CD4-positive, alpha-beta memory T cell (primary cell): ENCODE results near the gene EEF1A1. TPM values are rescaled to one million over a fixed set of nuclear protein-coding genes. Genes with fewer than 3 reads are reported as not detected.
"Not testable (repeated sequence)": the region's sequence is repeated elsewhere in the genome, so short reads cannot be mapped to it uniquely, and the experiment has no call there.

ENCODE experiments used
- CTCF ChIA-PET: fragments of 350-600 bp; sonication (Branson Sonifier 250); formaldehyde crosslinking; loops from one replicate; lab custom pipeline; 2021; ENCODE audit warnings: inconsistent platforms; ENCODE audit not compliant: partially characterized antibody; lab: Charles Lee
- POLR2A ChIA-PET: fragments of 350-600 bp; sonication (Branson Sonifier 250); formaldehyde crosslinking; loops from one replicate; lab custom pipeline; 2021; ENCODE audit not compliant: partially characterized antibody; lab: Charles Lee
- DNase-seq, 5 donors: peaks; one replicate each; pipeline versions ENCODE4 v3.0.0 to v3.0.0-alpha.2; 2020 to 2022; ENCODE audit warnings: mixed read lengths in 1 of 5
- H3K27ac ChIP-seq: one replicate; pipeline ENCODE4 v1.7.0; 2013; ENCODE audit warnings: low read depth, low read length
- H3K27me3 ChIP-seq: 2 replicates; pipeline ENCODE4 v1.7.0; 2013; ENCODE audit warnings: mild to moderate bottlenecking, low read length, moderate library complexity; ENCODE audit not compliant: insufficient read depth
- H3K36me3 ChIP-seq: 2 replicates; pipeline ENCODE4 v1.7.0; 2013; ENCODE audit warnings: mild to moderate bottlenecking, low read length, moderate library complexity; ENCODE audit not compliant: insufficient read depth
- H3K4me1 ChIP-seq: 2 replicates; pipeline ENCODE4 v1.7.0; 2013; ENCODE audit warnings: mild to moderate bottlenecking, low read length, moderate library complexity; ENCODE audit not compliant: insufficient read depth
- H3K4me3 ChIP-seq, 2 donors: one replicate each; pipeline ENCODE4 v1.7.0; 2013; ENCODE audit warnings: low read length in 2 of 2, mild to moderate bottlenecking in 1 of 2
- H3K9me3 ChIP-seq, 2 donors: one replicate each; pipeline ENCODE4 v1.7.0; 2013; ENCODE audit warnings: low read length in 2 of 2, control low read depth in 1 of 2; ENCODE audit not compliant: control insufficient read depth in 1 of 2
- H3K27ac Mint-ChIP-seq, 7 donors: one replicate each; pipeline ENCODE4 v1.8.0; 2020 to 2021; ENCODE audit warnings: mixed read lengths in 7 of 7, mild to moderate bottlenecking in 6 of 7, inconsistent platforms in 3 of 7, moderate library complexity in 3 of 7
- H3K27me3 Mint-ChIP-seq, 2 donors: one replicate each; pipeline ENCODE4 v1.8.0; 2020 to 2021; ENCODE audit warnings: mixed read lengths in 2 of 2
- H3K36me3 Mint-ChIP-seq, 2 donors: one replicate each; pipeline ENCODE4 v1.8.0; 2020 to 2021; ENCODE audit warnings: mixed read lengths in 2 of 2, inconsistent platforms in 1 of 2, mild to moderate bottlenecking in 1 of 2
- H3K4me1 Mint-ChIP-seq, 4 donors: one replicate each; pipeline ENCODE4 v1.8.0; 2020 to 2021; ENCODE audit warnings: mixed read lengths in 4 of 4, mild to moderate bottlenecking in 1 of 4
- H3K4me3 Mint-ChIP-seq, 8 donors: one replicate each; pipeline ENCODE4 v1.8.0; 2020 to 2021; ENCODE audit warnings: mixed read lengths in 8 of 8, mild to moderate bottlenecking in 7 of 8, moderate library complexity in 6 of 8, inconsistent platforms in 3 of 8
- H3K9me3 Mint-ChIP-seq, 8 donors: one replicate each; pipeline ENCODE4 v1.8.0; 2020 to 2021; ENCODE audit warnings: mixed read lengths in 8 of 8, mild to moderate bottlenecking in 5 of 8, inconsistent platforms in 3 of 8, moderate library complexity in 1 of 8
- intact Hi-C: fragments of 100-400 bp; cut with micrococcal nuclease; formaldehyde crosslinking; loops from one replicate; pipeline ENCODE4 v1.15.1; 2023
- polyA plus RNA-seq, 2 donors: library from polyadenylated mRNA; unstranded; fragments of 300-500 nt; fragmentation: Illumina TruSeq; gene quantifications; one replicate each; pipeline ENCODE4 v1.2.3, GENCODE V29; 2021
- total RNA-seq, 2 experiments: library from RNA; stranded (reverse); gene quantifications; one replicate each; pipeline ENCODE4 v1.2.3, GENCODE V29; 2021

Gene EEF1A1
- total and polyA plus RNA-seq, 4 experiments from 2014 or later, result 10,358 to 16,691 (median 13,908) TPM

GRCh38 chr6:73551115-73551514 is 30.3 kb upstream of the EEF1A1 start:
- H3K9me3 ChIP-seq, H3K4me1 ChIP-seq, H3K36me3 ChIP-seq, intact Hi-C loops, H3K4me3 Mint-ChIP-seq, H3K4me1 Mint-ChIP-seq, H3K27me3 ChIP-seq, H3K9me3 Mint-ChIP-seq, H3K27me3 Mint-ChIP-seq, H3K36me3 Mint-ChIP-seq, POLR2A ChIA-PET, H3K27ac ChIP-seq, DNase-seq, H3K4me3 ChIP-seq, CTCF ChIA-PET: not testable (repeated sequence)
- peak overlapping the region in 1 of 7 donors; percentile 53 for H3K27ac Mint-ChIP-seq

DNA sequence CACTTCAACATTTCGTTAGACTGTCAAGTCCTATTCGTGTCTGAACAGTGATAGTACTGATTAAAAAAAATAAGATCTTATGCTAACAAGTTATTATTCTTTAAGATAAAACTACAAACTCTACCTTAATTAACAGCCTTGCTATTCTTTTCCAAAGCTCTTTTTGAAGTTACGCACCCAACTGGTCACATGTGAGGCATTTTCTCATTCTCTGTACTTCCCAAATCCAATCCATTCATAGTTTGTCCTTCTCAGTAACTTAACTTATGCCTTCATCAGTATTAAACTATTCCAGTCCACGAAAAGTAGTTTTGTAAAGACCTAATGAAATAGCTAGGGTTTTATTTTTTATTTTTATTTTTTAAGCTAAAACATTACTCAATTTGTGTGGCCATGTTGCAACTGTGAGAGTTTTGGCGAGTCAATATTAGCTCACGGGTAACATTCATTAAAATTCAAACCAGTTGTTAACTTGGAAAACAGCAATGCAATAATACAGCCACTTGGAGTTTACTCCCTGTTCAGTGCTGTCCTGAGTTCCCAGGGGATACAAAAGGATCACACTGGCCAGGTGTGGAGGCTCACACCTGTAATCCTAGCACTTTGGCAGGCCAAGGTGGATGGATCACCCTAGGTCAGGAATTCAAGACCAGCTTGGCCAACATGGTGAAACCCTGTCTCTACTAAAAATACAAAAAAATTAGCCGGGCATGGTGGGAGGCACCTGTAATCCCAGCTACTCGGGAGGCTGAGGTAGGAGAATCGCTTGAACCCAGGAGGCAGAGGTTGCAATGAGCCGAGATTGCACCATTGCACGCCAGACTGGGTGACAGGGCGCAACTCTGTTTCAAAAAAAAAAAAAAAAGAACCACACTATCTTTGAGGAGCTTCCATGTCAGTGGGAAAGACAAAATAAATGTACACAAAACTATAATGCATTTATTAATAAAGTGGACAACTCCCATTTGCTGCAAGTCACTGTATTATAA is 27.9 kb upstream of the EEF1A1 start:
- H3K4me1 Mint-ChIP-seq, result no peaks in the 10 kb centered on the region
- no peak overlapping the region for H3K27ac Mint-ChIP-seq
- no peaks in the 10 kb centered on the region for H3K27me3 Mint-ChIP-seq
- H3K36me3 Mint-ChIP-seq, result no peaks in the 10 kb centered on the region
- CTCF ChIA-PET, result interaction anchor here (0.7 to 1.7 kb wide), 8 partner anchors 9 to 104 kb away, joined by 3 to 6 read pairs (median 4); no protein-coding TSS in a partner anchor
- peaks cover 0 to 2% (median 0%) of the 10 kb centered on the region in 8 donors for H3K9me3 Mint-ChIP-seq
- no peaks in the 10 kb centered on the region for H3K4me1 ChIP-seq
- DNase-seq, result no peak
- no peaks in the 10 kb centered on the region for H3K36me3 ChIP-seq
- no peak overlapping the region for H3K4me3 ChIP-seq
- POLR2A ChIA-PET, result interaction anchor here (0.6 to 1.6 kb wide), 2 partner anchors 27 to 157 kb away, joined by 3 to 7 read pairs; partner anchors contain the start of gene EEF1A1
- no peaks in the 10 kb centered on the region for H3K9me3 ChIP-seq
- H3K27ac ChIP-seq, result no peak overlapping the region
- H3K4me3 Mint-ChIP-seq, result no peak overlapping the region
- intact Hi-C loops, result no loop called here
- no peaks in the 10 kb centered on the region for H3K27me3 ChIP-seq

DNA sequence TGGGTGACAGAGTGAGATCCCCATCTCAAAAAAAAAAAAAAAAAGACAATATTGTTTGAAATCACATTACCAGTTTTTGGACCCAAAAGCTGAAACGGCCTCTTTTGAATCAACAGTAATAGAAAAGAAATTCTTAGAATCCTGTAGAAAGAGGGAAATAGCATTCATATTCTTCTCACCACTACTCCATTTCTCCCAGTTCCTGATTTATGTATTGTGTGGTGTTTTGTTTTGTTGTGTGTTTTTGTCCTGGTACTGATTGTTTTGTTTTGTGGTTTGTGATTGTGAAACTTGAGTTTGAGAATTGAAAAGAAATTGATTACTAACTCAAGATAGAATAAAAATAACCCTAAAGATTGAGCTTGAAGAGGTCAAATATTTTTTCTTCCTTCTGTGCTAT is 26.2 kb upstream of the EEF1A1 start:
- H3K4me3 Mint-ChIP-seq, result no peak overlapping the region
- intact Hi-C loops, result no loop called here
- ChIA-PET POLR2A (no interaction called here), CTCF (interaction anchor here (0.9 kb wide), 1 partner anchor 64 kb away, joined by 3 read pairs; no protein-coding TSS in a partner anchor)
- H3K4me1 ChIP-seq, result no peaks in the 10 kb centered on the region
- no peak overlapping the region for H3K4me3 ChIP-seq
- peak overlapping the region in 1 of 7 donors; percentile 11 for H3K27ac Mint-ChIP-seq
- H3K4me1 Mint-ChIP-seq, result no peaks in the 10 kb centered on the region
- H3K27me3 Mint-ChIP-seq, result no peaks in the 10 kb centered on the region
- H3K27me3 ChIP-seq, result no peaks in the 10 kb centered on the region
- peaks cover 0 to 2% (median 0%) of the 10 kb centered on the region in 8 donors for H3K9me3 Mint-ChIP-seq
- H3K9me3 ChIP-seq, result no peaks in the 10 kb centered on the region
- H3K36me3 ChIP-seq, result no peaks in the 10 kb centered on the region
- no peak overlapping the region for H3K27ac ChIP-seq
- no peaks in the 10 kb centered on the region for H3K36me3 Mint-ChIP-seq
- DNase-seq, result no peak

DNA sequence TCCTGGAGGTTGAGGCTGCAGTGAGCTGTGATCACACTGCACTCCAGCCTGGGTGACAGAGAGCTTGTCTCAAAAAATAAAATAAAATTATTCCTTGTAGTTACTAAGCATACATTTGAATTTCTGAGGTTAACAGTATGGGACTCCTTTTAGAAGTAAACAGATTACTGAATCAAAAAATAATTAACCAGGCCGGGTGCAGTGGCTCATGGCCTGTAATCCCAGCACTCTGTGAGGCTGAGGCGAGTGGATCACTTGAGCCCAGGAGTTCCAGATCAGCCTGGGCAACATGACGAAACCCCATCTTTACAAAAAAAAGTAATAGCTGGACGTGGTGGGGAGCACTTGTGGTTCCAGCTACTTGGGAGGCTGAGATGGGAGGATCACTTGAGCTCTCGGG is 22.1 kb upstream of the EEF1A1 start:
- CTCF ChIA-PET, result interaction anchor here (1.1 kb wide), 2 partner anchors 10 to 68 kb away, joined by 3 to 4 read pairs; no protein-coding TSS in a partner anchor
- intact Hi-C loops, result no loop called here
- Histone ChIP-seq H3K4me3 (no peak overlapping the region), H3K36me3 (no peaks in the 10 kb centered on the region), H3K4me1 (no peaks in the 10 kb centered on the region), H3K27ac (no peak overlapping the region), H3K27me3 (no peaks in the 10 kb centered on the region), H3K9me3 (no peaks in the 10 kb centered on the region)
- POLR2A ChIA-PET, result interaction anchor here (1.0 to 1.2 kb wide), 2 partner anchors 17 to 31 kb away, joined by 3 read pairs; no protein-coding TSS in a partner anchor
- H3K4me1 Mint-ChIP-seq, result no peaks in the 10 kb centered on the region
- DNase-seq, result no peak
- no peak overlapping the region for H3K4me3 Mint-ChIP-seq
- H3K9me3 Mint-ChIP-seq, result peaks cover 0 to 2% (median 0%) of the 10 kb centered on the region in 8 donors
- H3K36me3 Mint-ChIP-seq, result no peaks in the 10 kb centered on the region
- H3K27me3 Mint-ChIP-seq, result no peaks in the 10 kb centered on the region
- H3K27ac Mint-ChIP-seq, result no peak overlapping the region

- H3K27ac Mint-ChIP-seq, H3K4me3 Mint-ChIP-seq, H3K36me3 ChIP-seq, H3K4me1 ChIP-seq, H3K27me3 Mint-ChIP-seq, H3K27me3 ChIP-seq, H3K36me3 Mint-ChIP-seq, H3K4me1 Mint-ChIP-seq, H3K9me3 ChIP-seq, H3K9me3 Mint-ChIP-seq, H3K4me3 ChIP-seq, DNase-seq, intact Hi-C loops, H3K27ac ChIP-seq: not testable (repeated sequence)
- POLR2A ChIA-PET, result interaction anchor here (1.0 kb wide), 1 partner anchor 17 kb away, joined by 3 read pairs; no protein-coding TSS in a partner anchor
- CTCF ChIA-PET, result interaction anchor here (1.1 kb wide), 1 partner anchor 68 kb away, joined by 4 read pairs; no protein-coding TSS in a partner anchor
Measured at GRCh38 chr6:73542481-73542880, 21.6 kb upstream of the EEF1A1 start.

- ChIA-PET POLR2A (no interaction called here), CTCF (no interaction called here)
- Mint-ChIP-seq H3K27ac (no peak overlapping the region), H3K9me3 (peaks cover 0 to 2% (median 0%) of the 10 kb centered on the region in 8 donors), H3K4me3 (no peak overlapping the region), H3K36me3 (no peaks in the 10 kb centered on the region), H3K4me1 (no peaks in the 10 kb centered on the region), H3K27me3 (no peaks in the 10 kb centered on the region)
- no peak overlapping the region for H3K4me3 ChIP-seq
- intact Hi-C loops, result no loop called here
- H3K4me1 ChIP-seq, result no peaks in the 10 kb centered on the region
- H3K27ac ChIP-seq, result no peak overlapping the region
- H3K36me3 ChIP-seq, result no peaks in the 10 kb centered on the region
- no peaks in the 10 kb centered on the region for H3K9me3 ChIP-seq
- H3K27me3 ChIP-seq, result no peaks in the 10 kb centered on the region
- DNase-seq, result no peak
Measured at GRCh38 chr6:73538116-73538779, 17.4 kb upstream of the EEF1A1 start.

DNA sequence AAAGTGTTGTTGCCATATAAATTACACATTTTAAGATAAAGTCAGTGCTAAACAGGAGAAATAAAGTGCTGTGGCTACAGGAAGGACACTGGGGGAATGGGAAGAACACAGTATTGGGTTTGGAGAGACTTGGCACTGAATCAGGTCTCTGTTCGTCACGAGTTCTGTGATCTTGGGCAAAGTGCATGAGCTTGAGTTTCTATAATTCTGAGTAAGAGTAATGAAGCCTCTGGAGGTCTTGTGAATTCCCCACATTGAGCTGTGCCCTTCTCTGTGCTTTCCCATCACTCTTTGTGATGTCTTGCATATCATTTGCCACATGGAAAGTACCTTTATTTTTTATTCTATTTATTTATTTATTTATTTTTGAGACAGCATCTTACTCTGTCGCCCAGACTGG is 16.8 kb upstream of the EEF1A1 start:
- Mint-ChIP-seq H3K27ac (peak overlapping the region in 1 of 7 donors; percentile 46), H3K4me3 (no peak overlapping the region), H3K36me3 (no peaks in the 10 kb centered on the region), H3K4me1 (no peaks in the 10 kb centered on the region), H3K27me3 (no peaks in the 10 kb centered on the region), H3K9me3 (peaks cover 0 to 2% (median 0%) of the 10 kb centered on the region in 8 donors)
- Histone ChIP-seq H3K27ac (no peak overlapping the region), H3K27me3 (no peaks in the 10 kb centered on the region), H3K9me3 (no peaks in the 10 kb centered on the region), H3K4me1 (no peaks in the 10 kb centered on the region), H3K36me3 (no peaks in the 10 kb centered on the region), H3K4me3 (no peak overlapping the region)
- POLR2A ChIA-PET, result interaction anchor here (0.7 kb wide), 1 partner anchor 14 kb away, joined by 3 read pairs; no protein-coding TSS in a partner anchor
- CTCF ChIA-PET, result interaction anchor here (0.9 to 1.1 kb wide), 2 partner anchors 21 to 71 kb away, joined by 3 read pairs; no protein-coding TSS in a partner anchor
- intact Hi-C loops, result no loop called here
- no peak for DNase-seq
